ENCODE data around the gene PTOV1.

- TF ChIP-seq GATA3 (IDR thresholded peaks at IDR 0.05; ENCODE audit: low read depth, low read length) (no peak), GATA2 (IDR thresholded peaks at IDR 0.05; ENCODE audit: low read depth, low read length) (no peak)
Observed at GRCh38 chr19:49881672-49882394, 30.9 kb downstream of the PTOV1 start.

All from SH-SY5Y (cell line).